KOPT-K1 (cell line): ENCODE results near the gene P2RX6.
"Not testable (repeated sequence)": the region's sequence is repeated elsewhere in the genome, so short reads cannot be mapped to it uniquely, and the experiment has no call there.

ENCODE experiments used
- H3K27ac ChIP-seq: fragments of 200-600 bp; sonication (generic); 2 replicates; pipeline ENCODE4 v1.5.1; 2016; ENCODE audit warnings: antibody characterized with exemption, mild to moderate bottlenecking, low read depth, low read length; ENCODE audit not compliant: poor library complexity, severe bottlenecking
- H3K36me3 ChIP-seq: fragments of 200-600 bp; sonication (generic); 2 replicates; pipeline ENCODE4 v1.5.1; 2017; ENCODE audit warnings: antibody characterized with exemption, mild to moderate bottlenecking, low read length, moderate library complexity; ENCODE audit not compliant: insufficient read depth
- H3K9me3 ChIP-seq: fragments of 200-600 bp; sonication (generic); 2 replicates; pipeline ENCODE4 v1.5.1; 2017; ENCODE audit warnings: antibody characterized with exemption, low read length, mild to moderate bottlenecking; ENCODE audit not compliant: insufficient read depth, poor library complexity, severe bottlenecking

Gene P2RX6

DNA sequence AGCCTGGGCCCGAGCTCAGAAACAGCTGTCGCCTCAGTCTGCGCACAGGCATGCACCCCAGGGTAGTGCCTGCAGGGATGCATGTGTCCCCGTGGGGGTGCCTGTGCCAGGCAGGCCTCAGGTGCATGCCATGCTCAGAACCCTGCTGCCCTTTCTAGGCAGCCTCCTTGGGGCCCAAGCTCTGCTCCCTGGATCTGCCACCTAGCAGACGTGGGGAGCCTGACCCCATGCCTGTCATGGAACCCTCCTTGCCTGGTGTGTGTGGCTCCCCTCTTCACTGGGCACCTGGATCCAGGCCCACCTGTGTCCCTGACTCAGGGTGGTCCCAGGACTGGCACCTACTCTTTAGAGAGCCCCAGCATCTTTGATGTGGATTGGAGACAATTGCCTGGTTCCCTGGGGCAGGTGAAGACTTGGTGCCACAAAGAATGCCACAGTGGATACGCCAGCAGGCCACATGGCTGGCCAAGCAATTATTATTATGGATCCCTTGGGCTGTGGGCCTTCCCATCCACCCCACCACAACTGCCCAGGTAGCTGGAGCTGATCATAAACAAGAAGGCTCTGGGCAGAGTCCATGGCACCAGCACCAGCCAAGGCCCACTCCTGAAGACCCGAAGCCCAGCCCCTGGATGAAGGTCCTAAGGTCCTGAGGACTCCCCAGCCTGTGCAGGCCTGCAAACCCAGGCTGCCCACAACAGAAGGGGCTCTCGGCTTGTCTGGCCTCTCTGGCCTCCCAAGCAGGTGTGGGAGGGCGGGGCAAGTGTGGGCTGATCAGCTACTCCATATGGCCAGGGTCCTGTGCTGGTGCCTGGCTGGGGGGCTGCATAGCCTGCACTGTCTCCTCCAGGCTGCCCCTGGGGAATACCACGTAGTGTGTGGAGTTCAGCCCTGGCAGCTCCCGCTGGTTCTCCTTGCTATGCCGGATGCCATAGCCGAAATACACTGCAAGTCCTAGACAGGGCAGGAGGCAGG is 13.6 kb downstream of the P2RX6 start:
- H3K27ac ChIP-seq, result no peak overlapping the region

DNA sequence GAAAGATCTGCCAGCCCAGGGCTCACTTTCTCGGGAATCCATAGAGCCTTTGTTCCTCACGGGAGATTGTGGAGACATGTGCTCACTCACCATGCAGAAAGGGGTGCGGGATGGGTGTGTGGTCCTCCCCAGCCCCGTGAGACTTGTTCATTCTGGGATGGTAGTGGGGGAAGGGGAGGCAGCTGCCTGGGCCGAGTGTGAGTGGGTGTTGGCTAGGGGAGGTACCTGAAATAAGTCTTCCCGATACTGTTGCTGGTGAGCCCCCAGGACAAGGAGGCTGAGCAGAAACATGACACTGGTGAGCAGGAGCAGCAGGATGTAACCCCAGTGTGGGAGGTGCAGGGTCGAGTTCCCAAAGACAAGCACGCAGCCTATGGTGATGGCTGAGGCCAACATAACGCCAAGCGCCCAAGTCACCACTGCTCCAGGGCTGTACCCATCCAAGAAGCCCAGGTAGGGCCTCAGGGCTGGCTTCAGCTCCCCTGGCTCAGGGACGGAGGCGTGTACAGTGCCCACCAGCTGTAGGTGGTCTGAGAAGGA is 14.6 kb downstream of the P2RX6 start:
- H3K36me3 ChIP-seq, result no peaks in the 10 kb centered on the region
- no peaks in the 10 kb centered on the region for H3K9me3 ChIP-seq
- no peak overlapping the region for H3K27ac ChIP-seq

More for the DNA sequence above, 13.6 kb downstream of the P2RX6 start:
- Histone ChIP-seq H3K36me3 (no peaks in the 10 kb centered on the region), H3K9me3 (no peaks in the 10 kb centered on the region)

DNA sequence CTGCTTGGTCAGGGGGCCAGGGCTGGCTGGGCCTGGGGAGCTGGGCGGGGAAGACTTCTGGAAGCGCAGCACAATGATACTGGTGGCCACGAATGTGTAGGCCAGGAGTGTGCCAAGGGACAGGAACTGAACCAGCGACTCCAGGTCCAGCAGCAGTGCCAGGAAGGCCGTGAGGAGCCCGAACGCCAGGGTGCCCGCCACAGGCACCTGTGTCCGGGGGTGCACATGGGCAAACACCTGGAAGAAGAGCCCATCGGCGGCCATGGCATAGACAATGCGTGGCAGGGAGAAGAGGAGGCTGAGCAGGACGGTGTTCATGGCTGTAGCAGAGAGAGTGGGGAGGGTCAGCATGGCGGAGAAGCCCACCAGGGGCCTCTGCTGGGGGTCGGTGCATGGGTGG is 15.1 kb downstream of the P2RX6 start:
- Histone ChIP-seq H3K27ac (no peak overlapping the region), H3K9me3 (no peaks in the 10 kb centered on the region), H3K36me3 (no peaks in the 10 kb centered on the region)

DNA sequence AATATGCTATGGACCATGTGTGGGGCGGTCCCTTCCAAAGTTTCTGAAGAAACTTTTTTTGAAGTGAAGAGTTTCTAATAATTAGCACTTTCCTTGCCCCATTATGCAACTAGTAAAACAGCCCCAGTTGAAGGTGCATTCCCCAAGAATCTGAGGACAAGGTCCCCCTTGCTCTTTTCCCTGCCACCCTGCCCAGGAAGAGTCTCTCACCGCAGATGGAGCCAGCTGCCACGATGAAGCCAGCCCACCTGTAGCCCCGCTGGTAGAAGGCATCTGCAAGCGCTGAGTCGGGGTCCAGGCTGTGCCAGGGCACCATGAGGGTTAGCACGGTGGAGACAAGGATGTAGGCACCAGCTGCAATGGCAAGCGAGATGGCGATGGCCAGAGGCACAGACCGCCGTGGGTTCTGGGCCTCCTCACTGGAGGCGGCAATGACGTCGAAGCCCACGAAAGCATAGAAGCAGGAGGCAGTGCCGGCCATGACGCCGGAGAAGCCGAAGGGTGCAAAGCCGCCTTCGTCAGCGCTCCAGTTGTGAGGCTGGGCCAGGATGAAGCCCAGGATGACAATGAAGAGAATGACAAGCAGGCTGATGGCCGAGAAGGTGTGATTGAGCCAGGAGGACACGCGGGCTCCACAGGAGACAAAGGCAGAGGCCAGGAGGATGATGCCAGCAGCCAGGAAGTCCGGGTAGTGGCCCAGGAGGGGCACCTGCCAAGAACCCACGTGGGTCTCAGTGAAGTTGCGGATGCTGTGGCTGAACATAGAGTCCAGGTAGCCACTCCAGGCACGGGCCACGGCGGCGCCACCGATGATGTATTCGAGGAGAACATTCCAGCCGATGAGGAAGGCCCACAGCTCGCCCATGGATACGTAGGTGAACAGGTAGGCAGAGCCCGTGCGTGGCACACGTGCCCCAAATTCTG is 15.9 kb downstream of the P2RX6 start:
- Histone ChIP-seq H3K36me3 (no peaks in the 10 kb centered on the region), H3K27ac (no peak overlapping the region), H3K9me3 (no peaks in the 10 kb centered on the region)

DNA sequence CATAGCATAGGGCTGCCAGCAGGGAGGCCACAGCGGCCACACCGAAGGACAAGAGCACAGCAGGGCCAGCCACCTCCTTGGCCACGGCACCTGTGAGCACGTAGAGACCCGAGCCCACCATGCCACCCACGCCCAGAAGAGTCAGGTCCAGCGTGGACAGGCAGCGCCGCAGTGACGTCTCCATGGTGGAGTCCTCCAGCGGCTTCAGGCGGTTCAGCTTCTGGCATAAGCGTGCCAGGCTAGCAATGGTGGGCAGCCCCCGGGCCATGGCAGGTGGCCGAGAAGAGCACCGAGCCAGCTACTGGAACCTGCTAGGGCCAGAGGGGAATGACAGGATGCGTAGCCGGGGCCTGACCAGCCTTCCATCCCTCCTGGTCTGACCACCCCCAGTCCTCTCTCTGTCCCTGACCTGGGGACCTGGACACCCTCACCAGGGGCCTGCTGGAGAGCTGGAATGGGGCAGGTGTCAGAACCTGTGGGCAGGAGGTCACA is 16.6 kb downstream of the P2RX6 start:
- Histone ChIP-seq H3K9me3 (no peaks in the 10 kb centered on the region), H3K27ac (no peak overlapping the region), H3K36me3 (no peaks in the 10 kb centered on the region)

DNA sequence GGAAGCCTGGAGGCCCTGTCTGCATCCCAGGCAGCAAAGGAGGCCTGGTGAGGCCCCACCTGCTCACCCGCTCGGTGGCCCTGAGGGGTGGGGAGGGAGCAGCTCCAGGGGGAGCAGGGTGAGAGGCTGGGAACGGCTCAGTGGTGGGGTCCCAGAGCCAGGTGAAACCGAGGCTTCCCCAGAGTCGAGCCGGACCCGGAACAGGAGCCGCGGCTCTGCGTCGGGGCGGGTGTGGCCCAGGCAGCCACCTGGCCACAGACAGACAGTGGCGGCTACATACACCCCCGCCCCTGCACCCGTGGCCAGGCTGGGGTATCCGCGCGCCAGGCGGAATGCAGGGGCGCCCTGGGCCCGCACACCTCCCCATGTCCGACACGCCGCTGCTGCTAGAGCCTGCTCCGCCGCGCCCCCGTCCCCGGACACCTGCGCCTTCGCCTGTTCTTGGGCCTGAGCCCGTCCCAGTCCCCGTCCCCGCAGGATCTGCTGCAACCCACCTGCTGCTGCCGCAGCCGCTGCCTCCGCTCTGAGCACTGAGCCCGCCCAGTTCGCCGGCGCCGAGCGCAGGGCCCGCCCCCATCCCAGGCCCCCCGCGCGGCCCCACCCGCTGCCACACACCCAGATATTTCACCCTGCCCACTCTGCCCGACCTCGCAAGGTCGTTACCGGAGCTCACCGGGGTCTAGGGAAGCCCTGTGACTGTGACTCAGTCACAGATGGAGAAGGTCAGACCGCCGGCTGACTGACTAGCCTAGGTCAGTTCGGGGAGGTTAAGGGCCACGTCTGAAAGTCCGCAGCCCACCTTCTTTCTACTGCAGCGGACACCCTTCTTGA is 17.3 kb downstream of the P2RX6 start, which contains the start of gene SLC7A4:
SLC7A4 (minus strand) TSS at position 525 of the 831 bp plus-strand sequence. CDS start 749 bp downstream, outside the sequence.
- Histone ChIP-seq H3K27ac (no peak within 1 kb of the TSS), H3K36me3 (no peaks in the 10 kb centered on the region), H3K9me3 (no peaks in the 10 kb centered on the region)

DNA sequence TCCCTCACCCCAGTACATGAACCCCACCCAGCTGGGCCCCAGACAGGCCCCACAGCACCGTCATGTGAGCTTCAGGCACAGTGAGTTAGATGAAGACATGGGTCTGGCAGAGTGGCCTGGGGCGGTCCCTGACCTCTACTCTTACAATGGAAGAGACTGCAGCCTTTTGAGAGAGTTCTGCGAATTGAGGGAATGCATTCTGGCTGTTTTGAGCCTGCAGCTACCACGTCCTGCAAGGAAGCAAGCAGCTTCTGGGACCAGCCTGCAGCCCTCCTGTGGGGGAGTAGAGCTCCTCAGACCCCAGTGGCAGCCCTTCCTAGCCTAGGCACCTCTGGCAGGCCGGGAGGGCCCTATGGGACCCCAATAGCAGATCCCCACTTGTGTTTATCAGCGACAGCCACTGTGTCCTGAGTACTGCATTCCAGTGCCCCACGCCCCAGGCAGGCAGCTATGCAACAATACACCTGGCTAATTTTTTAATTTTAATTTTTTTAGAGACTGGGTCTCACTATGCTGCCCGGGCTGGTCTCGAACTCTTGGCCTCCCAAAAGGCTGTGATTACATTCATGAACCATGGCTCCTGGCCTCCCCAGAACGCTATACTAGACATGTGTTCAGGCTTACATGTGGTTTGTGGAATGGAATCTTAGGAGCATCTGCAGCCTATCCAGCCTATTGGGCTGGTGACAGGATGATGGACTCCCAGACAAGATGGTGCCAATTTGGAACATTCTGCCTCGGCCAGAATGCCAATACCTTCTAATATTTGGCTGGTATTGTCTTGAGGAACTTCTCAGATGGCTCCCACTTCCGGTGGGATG is 18.1 kb downstream of the P2RX6 start:
- Histone ChIP-seq H3K9me3 (no peaks in the 10 kb centered on the region), H3K27ac (no peak overlapping the region), H3K36me3 (no peaks in the 10 kb centered on the region)

DNA sequence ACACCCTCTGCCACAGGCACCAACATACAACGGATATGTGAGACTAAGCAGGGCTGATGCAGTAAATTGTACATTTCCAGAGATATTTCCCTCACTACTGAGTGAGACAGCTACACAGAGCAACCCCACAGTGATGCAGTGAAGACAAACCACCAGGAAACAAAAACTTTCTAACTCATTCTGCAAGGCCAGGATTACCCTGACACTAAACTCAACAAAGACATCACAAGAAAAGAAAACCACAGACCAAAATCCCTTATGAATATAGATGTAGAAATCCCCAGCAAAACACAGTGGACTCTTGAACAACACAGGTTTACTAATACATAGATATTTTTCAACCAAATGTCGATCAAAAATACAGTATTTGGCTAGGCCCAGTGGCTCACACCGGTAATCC is 18.9 kb downstream of the P2RX6 start:
- Histone ChIP-seq H3K9me3 (no peaks in the 10 kb centered on the region), H3K36me3 (no peaks in the 10 kb centered on the region), H3K27ac (no peak overlapping the region)

DNA sequence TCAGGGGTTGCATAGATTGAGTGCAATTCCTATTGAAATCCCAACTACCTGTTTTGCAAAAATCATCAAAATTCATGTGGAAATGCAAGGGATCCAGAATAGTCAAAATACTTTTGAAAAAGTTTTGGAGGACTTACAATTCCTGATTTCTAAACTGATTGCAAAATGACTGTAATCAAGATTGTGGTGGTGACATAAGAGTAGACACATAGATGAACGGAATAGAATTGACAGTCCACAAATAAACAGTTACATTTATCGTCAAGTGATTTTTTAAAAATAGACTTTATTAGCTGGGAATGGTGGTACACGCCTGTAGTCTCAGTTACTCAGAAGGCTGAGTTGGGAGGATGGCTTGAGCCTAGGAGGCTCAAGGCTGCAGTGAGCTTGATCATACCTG is 20.0 kb downstream of the P2RX6 start:
- no peaks in the 10 kb centered on the region for H3K9me3 ChIP-seq
- H3K36me3 ChIP-seq, result no peaks in the 10 kb centered on the region
- H3K27ac ChIP-seq, result no peak overlapping the region

DNA sequence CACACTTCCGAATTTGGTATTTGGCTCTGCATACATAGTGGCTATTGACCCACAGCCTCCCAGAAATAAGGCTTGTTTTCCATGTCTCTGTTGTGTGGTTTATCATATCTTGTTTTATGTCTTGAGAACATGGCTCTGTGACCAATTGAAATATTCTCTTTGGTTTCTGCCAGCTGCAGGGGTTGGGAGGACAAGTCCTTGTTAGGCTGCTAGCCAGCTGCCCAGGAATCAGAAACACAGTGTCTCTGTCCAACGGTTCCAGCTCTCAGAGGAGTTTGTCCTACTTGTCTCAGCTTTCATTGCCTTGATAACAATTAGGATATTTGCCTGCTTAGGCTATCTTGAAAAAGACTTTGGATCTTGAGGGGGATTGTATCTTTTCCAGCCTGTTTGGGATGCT is 23.4 kb downstream of the P2RX6 start:
- H3K36me3 ChIP-seq, result no peaks in the 10 kb centered on the region
- H3K9me3 ChIP-seq, result no peaks in the 10 kb centered on the region
- no peak overlapping the region for H3K27ac ChIP-seq

DNA sequence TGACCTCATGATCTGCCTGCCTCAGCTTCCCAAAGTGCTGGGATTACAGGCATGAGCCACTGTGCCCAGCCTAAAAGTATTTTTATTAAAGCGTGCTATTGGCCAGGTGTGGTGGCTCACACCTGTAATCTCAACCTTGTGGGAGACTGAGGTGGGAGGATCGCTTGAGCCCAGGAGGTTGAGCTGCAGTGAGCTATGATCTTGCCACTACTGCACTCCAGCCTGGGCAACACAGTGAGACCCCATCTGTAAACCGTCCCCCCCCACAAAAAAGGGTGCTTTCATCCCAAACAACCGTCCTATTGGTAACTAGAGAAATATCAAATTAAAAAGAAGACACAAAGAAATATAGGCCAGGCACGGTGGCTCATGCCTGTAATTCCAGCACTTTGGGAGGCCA is 24.2 kb downstream of the P2RX6 start:
- not testable (repeated sequence) for H3K27ac ChIP-seq, H3K36me3 ChIP-seq, H3K9me3 ChIP-seq

DNA sequence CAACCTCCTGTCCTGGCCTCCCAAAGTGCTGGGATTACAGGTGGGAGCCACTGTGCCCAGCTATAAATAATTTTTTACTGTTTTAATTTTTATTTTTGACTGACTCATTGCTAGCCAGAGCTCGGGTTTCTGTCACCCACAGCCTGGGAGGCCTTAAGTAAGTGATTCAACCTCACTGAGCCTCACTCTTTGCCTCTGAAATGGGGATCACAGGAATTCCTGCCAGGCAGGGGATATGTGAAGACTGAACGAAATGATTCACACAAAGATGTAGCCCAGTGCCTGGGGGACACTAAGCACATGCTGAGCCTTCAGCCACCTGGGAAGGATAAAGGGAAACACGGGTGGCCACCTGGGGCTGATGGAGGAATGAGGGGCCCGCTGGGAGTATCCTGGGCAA is 27.0 kb downstream of the P2RX6 start:
- Histone ChIP-seq H3K27ac (no peak overlapping the region), H3K36me3 (no peaks in the 10 kb centered on the region), H3K9me3 (no peaks in the 10 kb centered on the region)

DNA sequence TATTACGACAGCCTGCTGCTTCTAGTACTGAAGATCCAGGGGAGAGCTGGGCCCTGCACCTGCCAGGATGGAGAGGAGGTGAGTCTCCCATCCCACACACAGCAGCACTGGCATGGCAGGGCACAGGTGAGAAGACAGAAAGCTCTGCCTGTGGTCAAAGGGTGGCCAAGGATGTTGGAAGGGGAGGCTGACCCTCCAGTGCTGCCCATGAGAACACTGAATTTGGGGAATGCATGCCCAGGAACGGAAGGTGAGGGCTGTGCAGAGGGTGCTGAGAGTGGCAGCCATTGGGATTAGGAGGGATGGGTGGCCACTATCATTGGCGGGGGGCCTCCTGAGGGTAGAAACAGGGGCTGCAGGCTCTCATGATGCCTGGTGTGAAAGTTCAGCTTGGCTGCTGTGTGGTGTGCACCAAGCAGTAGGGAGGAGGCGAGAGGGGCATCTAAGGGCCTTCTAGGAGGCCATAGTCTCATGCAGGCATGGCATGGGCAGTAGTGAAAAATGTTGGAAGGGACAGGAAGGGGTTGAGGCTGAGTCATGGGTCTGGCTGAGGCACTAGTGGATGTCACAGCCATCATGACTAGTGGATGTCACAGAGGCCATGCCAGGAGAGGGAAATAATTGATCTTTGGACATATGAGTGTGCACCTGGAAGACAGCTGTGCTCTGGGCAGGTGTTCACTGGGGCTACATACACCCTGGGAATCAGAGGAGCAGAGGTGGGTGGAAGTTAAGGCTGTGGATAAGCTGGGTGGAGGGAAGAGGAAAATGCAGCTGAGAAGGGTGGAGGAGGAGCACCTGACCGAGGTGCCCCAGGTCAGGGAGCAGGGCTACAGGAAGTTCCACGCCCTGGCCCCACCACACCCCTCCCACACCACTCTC is 28.3 kb downstream of the P2RX6 start:
- Histone ChIP-seq H3K36me3 (no peaks in the 10 kb centered on the region), H3K9me3 (no peaks in the 10 kb centered on the region), H3K27ac (no peak overlapping the region)
